Neural progenitor cell (in vitro differentiated cells): Measurements from ENCODE around the gene PCYT1A. TPM values are rescaled to one million over a fixed set of nuclear protein-coding genes. Genes with fewer than 3 reads are reported as not detected.
"Not testable (repeated sequence)": the region's sequence is repeated elsewhere in the genome, so short reads cannot be mapped to it uniquely, and the experiment has no call there.

ENCODE experiments used
- DNase-seq: peaks from one replicate; pipeline ENCODE4 v3.0.0-alpha.2; 2016; ENCODE audit warnings: low spot score
- H2AFZ ChIP-seq: fragments of 200-600 bp; sonication (generic); replicated peaks from 2 replicates; pipeline ENCODE4 v1.6.1; 2016; ENCODE audit warnings: antibody characterized with exemption
- H3F3A ChIP-seq: fragments of 200-600 bp; sonication (generic); 2 replicates; pipeline ENCODE4 v1.6.1; 2016; ENCODE audit warnings: antibody characterized with exemption, low read depth
- H3K27ac ChIP-seq: fragments of 200-600 bp; sonication (generic); 2 replicates; pipeline ENCODE4 v1.5.1; 2016; ENCODE audit warnings: mild to moderate bottlenecking
- H3K27me3 ChIP-seq: fragments of 200-600 bp; sonication (generic); 2 replicates; pipeline ENCODE4 v1.6.1; 2016; ENCODE audit warnings: mild to moderate bottlenecking, moderate library complexity
- H3K36me3 ChIP-seq: fragments of 200-600 bp; sonication (generic); 2 replicates; pipeline ENCODE4 v1.5.1; 2016
- H3K4me1 ChIP-seq: fragments of 200-600 bp; sonication (generic); 2 replicates; pipeline ENCODE4 v1.6.1; 2016; ENCODE audit warnings: mixed run types
- H3K4me2 ChIP-seq: fragments of 200-600 bp; sonication (generic); 2 replicates; pipeline ENCODE4 v1.6.1; 2016
- H3K4me3 ChIP-seq: fragments of 200-600 bp; sonication (generic); 2 replicates; pipeline ENCODE4 v1.5.1; 2016
- H3K79me2 ChIP-seq: fragments of 200-600 bp; sonication (generic); 2 replicates; pipeline ENCODE4 v1.6.1; 2016; ENCODE audit warnings: low read depth
- H3K9ac ChIP-seq: fragments of 200-600 bp; sonication (generic); 2 replicates; pipeline ENCODE4 v1.6.1; 2016
- H3K9me3 ChIP-seq: fragments of 200-600 bp; sonication (generic); 2 replicates; pipeline ENCODE4 v1.5.1; 2016; ENCODE audit warnings: low read depth
- H4K20me1 ChIP-seq: fragments of 200-600 bp; sonication (generic); 2 replicates; pipeline ENCODE4 v1.6.1; 2016; ENCODE audit warnings: low read depth
- H3K27ac Mint-ChIP-seq: 3 replicates; pipeline ENCODE4 v1.8.0; 2021; ENCODE audit warnings: mixed read lengths
- H3K27me3 Mint-ChIP-seq: 2 replicates; pipeline ENCODE4 v1.8.0; 2022; ENCODE audit warnings: low read depth, mild to moderate bottlenecking, inconsistent platforms, moderate library complexity, mixed read lengths; ENCODE audit not compliant: insufficient read depth
- H3K36me3 Mint-ChIP-seq: 3 replicates; pipeline ENCODE4 v1.8.0; 2021; ENCODE audit warnings: mixed read lengths
- H3K4me1 Mint-ChIP-seq: 3 replicates; pipeline ENCODE4 v1.8.0; 2021; ENCODE audit warnings: mixed read lengths
- H3K4me3 Mint-ChIP-seq: 3 replicates; pipeline ENCODE4 v1.8.0; 2021; ENCODE audit warnings: mild to moderate bottlenecking, moderate library complexity, mixed read lengths
- H3K9me3 Mint-ChIP-seq: 3 replicates; pipeline ENCODE4 v1.8.0; 2020; ENCODE audit warnings: mixed read lengths
- CTCF ChIP-seq: fragments of 200-600 bp; sonication (generic); IDR thresholded peaks from 2 replicates; pipeline ENCODE4 v1.5.1; 2017; ENCODE audit warnings: antibody characterized with exemption, mild to moderate bottlenecking
- EZH2 ChIP-seq: fragments of 200-600 bp; sonication (generic); IDR thresholded peaks from 2 replicates; pipeline ENCODE4 v1.6.1; 2017; ENCODE audit warnings: antibody characterized with exemption, mild to moderate bottlenecking, moderate library complexity
- EZH2phosphoT487 ChIP-seq: fragments of 200-600 bp; sonication (generic); IDR thresholded peaks from 2 replicates; pipeline ENCODE4 v1.6.1; 2017; ENCODE audit warnings: antibody characterized with exemption
- total RNA-seq: library from RNA; depleted of rRNA; stranded (reverse); fragments of >200 nt; gene quantifications from 2 replicates; pipeline ENCODE4 v1.2.3, GENCODE V29; 2015; ENCODE audit warnings: low replicate concordance

Gene PCYT1A
- total RNA-seq, 1 donor from 2014 or later, result 29.3 TPM

GRCh38 chr3:196189566-196190347, 97.8 kb downstream of the PCYT1A start:
- H3K4me3 ChIP-seq, result no peak overlapping the region
- H3K27ac Mint-ChIP-seq, result no peak overlapping the region
- DNase-seq, result no peak

GRCh38 chr3:196186651-196187573, 100.6 kb downstream of the PCYT1A start:
- Mint-ChIP-seq H3K27ac (no peak overlapping the region), H3K9me3 (no peaks in the 10 kb centered on the region), H3K36me3 (no peaks in the 10 kb centered on the region), H3K27me3 (peaks cover 17% of the 10 kb centered on the region), H3K4me3 (peak overlapping the region; percentile 64), H3K4me1 (peaks cover 17% of the 10 kb centered on the region)
- Histone ChIP-seq H3K4me3 (peak overlapping the region; percentile 32), H3K27me3 (no peaks in the 10 kb centered on the region), H3K27ac (peak overlapping the region; percentile 6), H3K4me1 (peaks cover 12% of the 10 kb centered on the region), H3K36me3 (no peaks in the 10 kb centered on the region), H3F3A (peaks cover 20% of the 10 kb centered on the region), H3K79me2 (no peaks in the 10 kb centered on the region), H3K4me2 (peak overlapping the region; percentile 61), H2AFZ (peak overlapping the region; percentile 81), H3K9me3 (no peaks in the 10 kb centered on the region), H4K20me1 (no peaks in the 10 kb centered on the region), H3K9ac (no peak overlapping the region)
- DNase-seq, result peak; percentile 90
- TF ChIP-seq EZH2 (no peak), EZH2phosphoT487 (no peak), CTCF (no peak)

More at GRCh38 chr3:196189566-196190347, 97.8 kb downstream of the PCYT1A start:
- Histone ChIP-seq H3K9me3 (no peaks in the 10 kb centered on the region), H3K36me3 (no peaks in the 10 kb centered on the region), H3K27me3 (no peaks in the 10 kb centered on the region), H3F3A (peaks cover 20% of the 10 kb centered on the region), H3K27ac (no peak overlapping the region), H3K79me2 (no peaks in the 10 kb centered on the region), H4K20me1 (no peaks in the 10 kb centered on the region), H2AFZ (no peak overlapping the region), H3K9ac (no peak overlapping the region), H3K4me1 (peaks cover 18% of the 10 kb centered on the region), H3K4me2 (no peak overlapping the region)
- no peak for TF ChIP-seq CTCF
- no peak for TF ChIP-seq EZH2phosphoT487
- no peak for TF ChIP-seq EZH2
- Mint-ChIP-seq H3K36me3 (no peaks in the 10 kb centered on the region), H3K27me3 (peaks cover 6% of the 10 kb centered on the region), H3K9me3 (no peaks in the 10 kb centered on the region), H3K4me1 (peaks cover 26% of the 10 kb centered on the region), H3K4me3 (no peak overlapping the region)

- Mint-ChIP-seq H3K9me3 (no peaks in the 10 kb centered on the region), H3K4me3 (no peak overlapping the region), H3K27me3 (peaks cover 17% of the 10 kb centered on the region), H3K27ac (no peak overlapping the region), H3K4me1 (peaks cover 20% of the 10 kb centered on the region), H3K36me3 (no peaks in the 10 kb centered on the region)
- H3K79me2 ChIP-seq, result no peaks in the 10 kb centered on the region
- no peak overlapping the region for H3K27ac ChIP-seq
- no peak overlapping the region for H3K4me3 ChIP-seq
- no peaks in the 10 kb centered on the region for H3K36me3 ChIP-seq
- H3K27me3 ChIP-seq, result no peaks in the 10 kb centered on the region
- H3K4me1 ChIP-seq, result peaks cover 14% of the 10 kb centered on the region
- no peak for DNase-seq
- H3K9ac ChIP-seq, result no peak overlapping the region
- no peaks in the 10 kb centered on the region for H3K9me3 ChIP-seq
- TF ChIP-seq EZH2phosphoT487, result no peak
- no peak for TF ChIP-seq EZH2
- no peak for TF ChIP-seq CTCF
- no peak overlapping the region for H2AFZ ChIP-seq
- H4K20me1 ChIP-seq, result no peaks in the 10 kb centered on the region
- H3K4me2 ChIP-seq, result no peak overlapping the region
- H3F3A ChIP-seq, result peaks cover 27% of the 10 kb centered on the region
These were observed 102.6 kb downstream of the PCYT1A start for GRCh38 chr3:196184881-196185280.

- H3K4me3 ChIP-seq, H3K36me3 Mint-ChIP-seq, H3K9ac ChIP-seq, H3K27ac Mint-ChIP-seq, H3K27me3 ChIP-seq, H4K20me1 ChIP-seq, H3K36me3 ChIP-seq, H3K9me3 ChIP-seq, H3K4me2 ChIP-seq, H3K9me3 Mint-ChIP-seq, H3K27ac ChIP-seq, DNase-seq, H3K79me2 ChIP-seq, H3K4me3 Mint-ChIP-seq, H2AFZ ChIP-seq: not testable (repeated sequence)
- Histone ChIP-seq H3F3A (peaks cover 27% of the 10 kb centered on the region), H3K4me1 (peaks cover 22% of the 10 kb centered on the region)
- peaks cover 28% of the 10 kb centered on the region for H3K4me1 Mint-ChIP-seq
- peaks cover 17% of the 10 kb centered on the region for H3K27me3 Mint-ChIP-seq
These were observed 103.4 kb downstream of the PCYT1A start for GRCh38 chr3:196184169-196184432.
